HepG2 (cell line): ENCODE data around the gene KTN1. TPM values are rescaled to one million over a fixed set of nuclear protein-coding genes. Genes with fewer than 3 reads are reported as not detected.

Experiments used
- PHF8 ChIP-seq: sonication (generic); formaldehyde crosslinking; IDR thresholded peaks from 2 replicates; pipeline ENCODE4 v1.5.0; 2020; ENCODE audit warnings: missing genetic modification reagents
- ZNF407 ChIP-seq: sonication (generic); formaldehyde crosslinking; IDR thresholded peaks from one replicate; pipeline ENCODE4 v1.5.1; 2020; ENCODE audit warnings: mild to moderate bottlenecking, missing genetic modification reagents; ENCODE audit errors: not compliant biosample characterization
- polyA plus RNA-seq, 8 experiments: library from polyadenylated mRNA; depleted of rRNA in 3 of 8; stranded (reverse) in 7 of 8; unstranded in 1 of 8; fragments of >200 nt; fragmentation: Illumina TruSeq in 4 of 8; extraction: Trizol in 4 of 8; gene quantifications; 2 replicates each; pipeline versions ENCODE4 v1.2.1 to v1.2.3, GENCODE V29; 2011 to 2016; ENCODE audit warnings: low read depth in 4 of 8, missing spikeins in 1 of 8, mixed read lengths in 1 of 8; ENCODE audit not compliant: insufficient read depth in 1 of 8
- total RNA-seq, 5 experiments: library from RNA; depleted of rRNA; stranded (reverse); fragments of >200 nt; fragmentation: Illumina TruSeq; extraction: Trizol; gene quantifications; 2 replicates each; pipeline ENCODE4 v1.2.3, GENCODE V29; 2016; ENCODE audit warnings: low read depth in 1 of 5

KTN1 gene
- total and polyA plus RNA-seq, 2 of the 13 experiments (the other 11 are each of a cell fraction or from before 2014, with no cell fraction given) = 60.6 to 169 TPM

- TF ChIP-seq ZNF407 (CRISPR knock-in tag) = no peak
- TF ChIP-seq PHF8 = no peak
These were observed 19.4 kb downstream of the KTN1 start (continued) for GRCh38 chr14:55599250-55599879.
